OCI-LY1 (cell line): ENCODE data around the gene RFX2.

Source experiments
- CTCF ChIP-seq: fragments of 200-600 bp; sonication (generic), shearing (Covaris generic); IDR thresholded peaks from 2 replicates; pipeline ENCODE4 v1.5.1; 2017; ENCODE audit warnings: mild to moderate bottlenecking, antibody characterized with exemption, low read length, moderate library complexity, mixed read lengths
- EZH2 ChIP-seq: fragments of 200-600 bp; sonication (generic), shearing (Covaris generic); IDR thresholded peaks from 2 replicates; pipeline ENCODE4 v1.8.0; 2017; ENCODE audit warnings: borderline replicate concordance, mixed run types, mild to moderate bottlenecking, antibody characterized with exemption, low read length, moderate library complexity, mixed read lengths

GRCh38 chr19:5949792-5950305 is 160.5 kb downstream of the RFX2 start:
- no peak for TF ChIP-seq CTCF
- TF ChIP-seq EZH2 = no peak
